ENCODE data around the gene EVI5. TPM values are rescaled to one million over a fixed set of nuclear protein-coding genes. Genes with fewer than 3 reads are reported as not detected.

EVI5 gene
- total and polyA plus RNA-seq, 7 donors = 4.5 to 53.5 (median 39.9) TPM

- H3K27me3 ChIP-seq = no peaks in the 10 kb centered on the region
- H3K4me3 ChIP-seq = no peak overlapping the region
- DNase-seq = no peak
- H3K4me1 ChIP-seq = no peaks in the 10 kb centered on the region
- H3K9me3 ChIP-seq = no peaks in the 10 kb centered on the region
- intact Hi-C loops (cut with DNase I) = no loop called here
- no peak overlapping the region for H3K27ac ChIP-seq
- 91 to 96% methylated on average over 4 of the region's 4 CpGs for WGBS, 2 donors
- TF ChIP-seq EP300 (IDR thresholded peaks at IDR 0.05) = no peak
- TF ChIP-seq CTCF (IDR thresholded peaks at IDR 0.05) = no peak
- TF ChIP-seq POLR2A (IDR thresholded peaks at IDR 0.05) = no peak
- no peak for TF ChIP-seq POLR2AphosphoS5 (IDR thresholded peaks at IDR 0.05)
- H3K36me3 ChIP-seq = peaks cover 0 to 3% (median 0%) of the 10 kb centered on the region in 4 donors
Observed at GRCh38 chr1:92511541-92511940, 273.4 kb downstream of the EVI5 start.

GRCh38 chr1:92509619-92510018 is 275.3 kb downstream of the EVI5 start:
- WGBS, 2 donors = 93 to 99% methylated on average over 1 of the region's 1 CpG
- intact Hi-C loops (cut with DNase I) = no loop called here
- Histone ChIP-seq H3K4me1 (no peaks in the 10 kb centered on the region), H3K27ac (no peak overlapping the region), H3K36me3 (peaks cover 0 to 3% (median 0%) of the 10 kb centered on the region in 4 donors), H3K27me3 (no peaks in the 10 kb centered on the region), H3K4me3 (no peak overlapping the region), H3K9me3 (no peaks in the 10 kb centered on the region)
- DNase-seq = no peak
- no peak for TF ChIP-seq POLR2A (IDR thresholded peaks at IDR 0.05)
- no peak for TF ChIP-seq CTCF (IDR thresholded peaks at IDR 0.05)
- no peak for TF ChIP-seq EP300 (IDR thresholded peaks at IDR 0.05)
- no peak for TF ChIP-seq POLR2AphosphoS5 (IDR thresholded peaks at IDR 0.05)

- H3K4me3 ChIP-seq = no peak overlapping the region
- no peak for TF ChIP-seq POLR2AphosphoS5 (IDR thresholded peaks at IDR 0.05)
- no peak for TF ChIP-seq EP300 (IDR thresholded peaks at IDR 0.05)
- TF ChIP-seq POLR2A (IDR thresholded peaks at IDR 0.05) = no peak
- TF ChIP-seq CTCF (IDR thresholded peaks at IDR 0.05) = no peak
- whole genome bisulfite sequencing, 2 donors = 43 to 68% methylated on average over 6 of the region's 6 CpGs
- intact Hi-C loops (cut with DNase I) = no loop called here
- no peak overlapping the region for H3K27ac ChIP-seq
- no peaks in the 10 kb centered on the region for H3K4me1 ChIP-seq
- no peak for DNase-seq
- no peaks in the 10 kb centered on the region for H3K9me3 ChIP-seq
- H3K27me3 ChIP-seq = no peaks in the 10 kb centered on the region
- no peaks in the 10 kb centered on the region for H3K36me3 ChIP-seq
Observed at GRCh38 chr1:92505015-92505692, 279.8 kb downstream of the EVI5 start.

- WGBS, 2 donors = 64 to 79% methylated on average over 8 of the region's 8 CpGs
- no peaks in the 10 kb centered on the region for H3K27me3 ChIP-seq
- no peaks in the 10 kb centered on the region for H3K9me3 ChIP-seq
- no peaks in the 10 kb centered on the region for H3K36me3 ChIP-seq
- DNase-seq = no peak
- no peak overlapping the region for H3K27ac ChIP-seq
- H3K4me1 ChIP-seq = no peaks in the 10 kb centered on the region
- intact Hi-C loops (cut with DNase I) = no loop called here
- no peak overlapping the region for H3K4me3 ChIP-seq
- TF ChIP-seq EP300 (IDR thresholded peaks at IDR 0.05) = no peak
- no peak for TF ChIP-seq POLR2A (IDR thresholded peaks at IDR 0.05)
- no peak for TF ChIP-seq CTCF (IDR thresholded peaks at IDR 0.05)
- no peak for TF ChIP-seq POLR2AphosphoS5 (IDR thresholded peaks at IDR 0.05)
Observed at GRCh38 chr1:92504291-92505014, 280.5 kb downstream of the EVI5 start.

Measured in sigmoid colon (tissue), 7 donors.